ENCODE results near the gene POLDIP2. TPM values are rescaled to one million over a fixed set of nuclear protein-coding genes. Genes with fewer than 3 reads are reported as not detected.

Gene POLDIP2
- total RNA-seq, 1 experiment from 2014 or later = 82.8 TPM

GRCh38 chr17:28364665-28365363 lies 7.5 kb upstream of the POLDIP2 start, which contains the start of gene SEBOX:
Gene SEBOX, minus strand, starts transcription at chr17:28365199. Its CDS starts 48 bp downstream, at chr17:28365151.
- no peak within 1 kb of the TSS for H3K23ac ChIP-seq (ENCODE audit: insufficient read length, low read depth, low read length)
- WGBS (ENCODE audit: extremely low coverage, insufficient read length, low lambda C conversion rate) = no CpG with 5 or more reads among the region's 13 CpGs
- no peak within 1 kb of the TSS for H4K5ac ChIP-seq (ENCODE audit: insufficient read length, low read depth, low read length)
- no peaks in the 10 kb centered on the region for H3K4me1 ChIP-seq (ENCODE audit: insufficient read depth, low read length)
- H3T11ph ChIP-seq (ENCODE audit: low read length) = no peak within 1 kb of the TSS
- H3K79me1 ChIP-seq (ENCODE audit: insufficient read depth, low read depth, low read length, poor library complexity, severe bottlenecking) = no peaks in the 10 kb centered on the region
- no peaks in the 10 kb centered on the region for H3K23me2 ChIP-seq (ENCODE audit: insufficient read length, low read depth, low read length, poor library complexity, severe bottlenecking)
- H4K91ac ChIP-seq (ENCODE audit: insufficient read length, low read depth, low read length) = no peak within 1 kb of the TSS
- no peak within 1 kb of the TSS for H2BK120ac ChIP-seq (ENCODE audit: low read depth, low read length, poor library complexity, severe bottlenecking)
- no peak within 1 kb of the TSS for H3K4ac ChIP-seq (ENCODE audit: low read depth, low read length)
- no peak within 1 kb of the TSS for H2BK5ac ChIP-seq (ENCODE audit: insufficient read length, low read length)
- H3K56ac ChIP-seq (ENCODE audit: insufficient read length, low read depth, low read length) = no peak within 1 kb of the TSS
- H3K9ac ChIP-seq (ENCODE audit: extremely low read depth, insufficient read length, low read length) = no peak within 1 kb of the TSS
- Mint-ChIP-seq H3K27me3 (ENCODE audit: low read depth) (no peaks in the 10 kb centered on the region; the same call in 1 of the 2 replicates), H3K36me3 (ENCODE audit: insufficient read depth in 1 of 3, low read depth in 3 of 3) (peaks cover 15 to 22% (median 17%) of the 10 kb centered on the region in 3 experiments; a peak in 6 of 7 replicates), H3K9me3 (no peaks in the 10 kb centered on the region; a peak in 1 of 5 replicates), H3K4me3 (no peak within 1 kb of the TSS; a peak in 1 of 5 replicates), H3K4me1 (peaks cover under 1 to 3% of the 10 kb centered on the region in 2 experiments; a peak in 3 of 4 replicates), H3K27ac (peak within 1 kb of the TSS in 1 of 3 experiments; percentile 18; a peak in 1 of 7 replicates)
- H3K18ac ChIP-seq (ENCODE audit: insufficient read length, low read depth, low read length) = no peak within 1 kb of the TSS
- no peak within 1 kb of the TSS for H4K8ac ChIP-seq (replicated peaks; ENCODE audit: insufficient read length, low read depth, low read length)
- H3K79me2 ChIP-seq (ENCODE audit: insufficient read depth, low read length) = no peaks in the 10 kb centered on the region
- no peak within 1 kb of the TSS for H2AFZ ChIP-seq (ENCODE audit: low read length)
- H4K20me1 ChIP-seq (ENCODE audit: control insufficient read depth, insufficient read depth, insufficient read length) = no peaks in the 10 kb centered on the region
- no peak within 1 kb of the TSS for H2BK12ac ChIP-seq (ENCODE audit: insufficient read length, low read depth, low read length)
- H2BK15ac ChIP-seq (ENCODE audit: low read depth, low read length) = no peak within 1 kb of the TSS
- no peaks in the 10 kb centered on the region for H3K9me3 ChIP-seq (ENCODE audit: control insufficient read depth, low read depth, low read length)
- no peak within 1 kb of the TSS for H3K4me2 ChIP-seq (ENCODE audit: insufficient read depth, insufficient read length, low read length)
- DNase-seq = no peak
- H3K27ac ChIP-seq (ENCODE audit: insufficient read length, low read depth, low read length) = no peak within 1 kb of the TSS
- no peak within 1 kb of the TSS for H2BK20ac ChIP-seq (ENCODE audit: low read depth, low read length, poor library complexity, severe bottlenecking)
- no peaks in the 10 kb centered on the region for H3K27me3 ChIP-seq (ENCODE audit: insufficient read depth, low read length)
- no peak within 1 kb of the TSS for H3K14ac ChIP-seq (ENCODE audit: insufficient read depth, low read length)
- no peak within 1 kb of the TSS for H2AK5ac ChIP-seq (ENCODE audit: insufficient read length, low read length)
- TF ChIP-seq, protein P1, sequence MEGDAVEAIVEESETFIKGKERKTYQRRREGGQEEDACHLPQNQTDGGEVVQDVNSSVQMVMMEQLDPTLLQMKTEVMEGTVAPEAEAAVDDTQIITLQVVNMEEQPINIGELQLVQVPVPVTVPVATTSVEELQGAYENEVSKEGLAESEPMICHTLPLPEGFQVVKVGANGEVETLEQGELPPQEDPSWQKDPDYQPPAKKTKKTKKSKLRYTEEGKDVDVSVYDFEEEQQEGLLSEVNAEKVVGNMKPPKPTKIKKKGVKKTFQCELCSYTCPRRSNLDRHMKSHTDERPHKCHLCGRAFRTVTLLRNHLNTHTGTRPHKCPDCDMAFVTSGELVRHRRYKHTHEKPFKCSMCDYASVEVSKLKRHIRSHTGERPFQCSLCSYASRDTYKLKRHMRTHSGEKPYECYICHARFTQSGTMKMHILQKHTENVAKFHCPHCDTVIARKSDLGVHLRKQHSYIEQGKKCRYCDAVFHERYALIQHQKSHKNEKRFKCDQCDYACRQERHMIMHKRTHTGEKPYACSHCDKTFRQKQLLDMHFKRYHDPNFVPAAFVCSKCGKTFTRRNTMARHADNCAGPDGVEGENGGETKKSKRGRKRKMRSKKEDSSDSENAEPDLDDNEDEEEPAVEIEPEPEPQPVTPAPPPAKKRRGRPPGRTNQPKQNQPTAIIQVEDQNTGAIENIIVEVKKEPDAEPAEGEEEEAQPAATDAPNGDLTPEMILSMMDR (conservative IDR thresholded peaks at IDR 0.05) = no peak
